Breast epithelium (tissue), 4 donors: ENCODE results near the gene PSME1. TPM values are rescaled to one million over a fixed set of nuclear protein-coding genes. Genes with fewer than 3 reads are reported as not detected.

Experiments used
- DNase-seq, 2 donors: peaks; one replicate each; pipeline ENCODE4 v3.0.0-alpha.2; 2019; ENCODE audit warnings: low spot score in 2 of 2
- H3K27ac ChIP-seq, 2 donors: fragments of 200-600 bp; sonication (generic) in 1 of 2; one replicate each; pipeline ENCODE4 v1.5.1; 2016 to 2019; ENCODE audit warnings: mild to moderate bottlenecking in 1 of 2
- H3K27me3 ChIP-seq, 2 donors: fragments of 200-600 bp; sonication (generic) in 1 of 2; one replicate each; pipeline versions ENCODE4 v1.5.1 to v1.6.0; 2017 to 2019; ENCODE audit warnings: control low read depth in 1 of 2, mild to moderate bottlenecking in 1 of 2
- H3K36me3 ChIP-seq: fragments of 200-600 bp; one replicate; pipeline ENCODE4 v1.5.1; 2019
- H3K4me1 ChIP-seq, 2 donors: fragments of 200-600 bp; sonication (generic); one replicate each; pipeline ENCODE4 v1.5.1; 2016 to 2019; ENCODE audit warnings: control low read depth in 1 of 2
- H3K4me3 ChIP-seq, 3 donors: fragments of 200-600 bp; sonication (generic); 1 replicate in 2 of 3; 2 replicates in 1 of 3; pipeline ENCODE4 v1.5.1; 2016 to 2019; ENCODE audit warnings: mild to moderate bottlenecking in 3 of 3, moderate library complexity in 2 of 3
- H3K9me3 ChIP-seq, 2 donors: fragments of 200-600 bp; sonication (generic) in 1 of 2; one replicate each; pipeline ENCODE4 v1.5.1; 2016 to 2019; ENCODE audit warnings: control low read depth in 1 of 2
- CTCF ChIP-seq, 3 donors: fragments of 450-650 bp; IDR thresholded peaks; one replicate each; pipeline ENCODE4 v1.5.1; 2016 to 2017; ENCODE audit warnings: antibody characterized with exemption in 3 of 3, mild to moderate bottlenecking in 3 of 3, moderate library complexity in 3 of 3
- POLR2A ChIP-seq: fragments of 450-650 bp; IDR thresholded peaks from one replicate; pipeline ENCODE4 v1.6.1; 2016; ENCODE audit warnings: antibody characterized with exemption, mild to moderate bottlenecking, moderate library complexity
- POLR2AphosphoS5 ChIP-seq, 3 donors: sonication (generic); formaldehyde crosslinking; IDR thresholded peaks; one replicate each; pipeline ENCODE4 v1.6.1; 2017; ENCODE audit warnings: antibody characterized with exemption in 3 of 3
- intact Hi-C: fragments of 100-400 bp; cut with DNase I; formaldehyde crosslinking; loops from one replicate; pipeline ENCODE4 v1.15.1; 2023; ENCODE audit warnings: low total_unique reads
- total RNA-seq, 3 donors: library from RNA; depleted of rRNA; stranded (reverse); fragments of >200 nt; gene quantifications; one replicate each; pipeline ENCODE4 v1.1.0, GENCODE V29; 2016

The PSME1 gene
- total RNA-seq, 3 donors from 2014 or later = 91.1 to 151 (median 135) TPM

- Histone ChIP-seq H3K4me3 (no peak overlapping the region), H3K36me3 (no peaks in the 10 kb centered on the region), H3K27me3 (no peaks in the 10 kb centered on the region), H3K4me1 (peaks cover 0 to 5% of the 10 kb centered on the region in 2 donors), H3K27ac (no peak overlapping the region), H3K9me3 (no peaks in the 10 kb centered on the region)
- intact Hi-C loops = no loop called here
- TF ChIP-seq POLR2AphosphoS5 (IDR thresholded peaks at IDR 0.05) (no peak), POLR2A (no peak), CTCF (IDR thresholded peaks at IDR 0.05) (no peak)
- no peak for DNase-seq
These were observed 31.6 kb downstream of the PSME1 start for GRCh38 chr14:24167469-24168114.

- Histone ChIP-seq H3K4me1 (no peaks in the 10 kb centered on the region), H3K27me3 (no peaks in the 10 kb centered on the region), H3K27ac (no peak within 1 kb of the TSS), H3K4me3 (peak within 1 kb of the TSS; percentile 1 to 19 (median 15)), H3K36me3 (peaks cover 2% of the 10 kb centered on the region), H3K9me3 (no peaks in the 10 kb centered on the region)
- TF ChIP-seq POLR2AphosphoS5 (IDR thresholded peaks at IDR 0.05) (no peak), POLR2A (no peak), CTCF (IDR thresholded peaks at IDR 0.05) (no peak)
- no peak for DNase-seq
- intact Hi-C loops = no loop called here
These were observed 35.6 kb downstream of the PSME1 start, which contains the start of gene REC8 for GRCh38 chr14:24171422-24172260. REC8 (plus strand) TSS chr14:24172080; CDS start chr14:24172553, 473 bp downstream.

- no peak for DNase-seq
- Histone ChIP-seq H3K9me3 (no peaks in the 10 kb centered on the region), H3K27ac (no peak overlapping the region), H3K27me3 (no peaks in the 10 kb centered on the region), H3K4me3 (peak overlapping the region in 2 of 3 donors; percentile 15 to 19), H3K36me3 (peaks cover 3% of the 10 kb centered on the region), H3K4me1 (no peaks in the 10 kb centered on the region)
- intact Hi-C loops = no loop called here
- TF ChIP-seq CTCF (IDR thresholded peaks at IDR 0.05) = no peak
- TF ChIP-seq POLR2A = no peak
- TF ChIP-seq POLR2AphosphoS5 (IDR thresholded peaks at IDR 0.05) = no peak
These were observed 36.4 kb downstream of the PSME1 start for GRCh38 chr14:24172261-24172860.

GRCh38 chr14:24172871-24173281 lies 36.9 kb downstream of the PSME1 start:
- Histone ChIP-seq H3K36me3 (peaks cover 3% of the 10 kb centered on the region), H3K27me3 (no peaks in the 10 kb centered on the region), H3K4me1 (no peaks in the 10 kb centered on the region), H3K9me3 (no peaks in the 10 kb centered on the region), H3K27ac (no peak overlapping the region), H3K4me3 (no peak overlapping the region)
- no peak for DNase-seq
- TF ChIP-seq POLR2AphosphoS5 (IDR thresholded peaks at IDR 0.05) (no peak), CTCF (IDR thresholded peaks at IDR 0.05) (no peak), POLR2A (no peak)
- intact Hi-C loops = no loop called here

GRCh38 chr14:24176599-24176998 lies 40.6 kb downstream of the PSME1 start:
- Histone ChIP-seq H3K9me3 (no peaks in the 10 kb centered on the region), H3K36me3 (peaks cover 3% of the 10 kb centered on the region), H3K27ac (no peak overlapping the region), H3K27me3 (no peaks in the 10 kb centered on the region), H3K4me1 (no peaks in the 10 kb centered on the region), H3K4me3 (no peak overlapping the region)
- TF ChIP-seq POLR2A (no peak), CTCF (IDR thresholded peaks at IDR 0.05) (no peak), POLR2AphosphoS5 (IDR thresholded peaks at IDR 0.05) (no peak)
- DNase-seq = no peak
- intact Hi-C loops = no loop called here
